ENCODE data around the gene PPFIA2.

DNA sequence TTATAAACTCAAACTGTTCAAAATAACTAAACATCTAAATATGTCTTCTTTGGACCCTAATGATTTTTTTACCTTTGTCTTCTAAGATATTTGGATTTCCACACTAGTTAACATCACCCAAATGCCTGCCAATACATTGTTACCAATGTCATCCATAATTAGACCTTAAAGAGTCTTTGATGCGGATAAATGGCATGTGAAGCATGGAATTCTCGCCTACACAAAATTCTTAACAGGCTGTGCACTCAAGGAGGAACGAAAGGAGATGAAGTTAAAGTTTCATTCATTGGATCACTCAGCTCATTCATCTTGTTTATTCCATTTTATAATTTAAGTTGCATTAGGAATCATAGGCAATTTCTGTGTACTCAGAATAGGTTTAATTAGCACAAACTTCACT is 461.5 kb downstream of the PPFIA2 start:
- TF ChIP-seq, protein P1, sequence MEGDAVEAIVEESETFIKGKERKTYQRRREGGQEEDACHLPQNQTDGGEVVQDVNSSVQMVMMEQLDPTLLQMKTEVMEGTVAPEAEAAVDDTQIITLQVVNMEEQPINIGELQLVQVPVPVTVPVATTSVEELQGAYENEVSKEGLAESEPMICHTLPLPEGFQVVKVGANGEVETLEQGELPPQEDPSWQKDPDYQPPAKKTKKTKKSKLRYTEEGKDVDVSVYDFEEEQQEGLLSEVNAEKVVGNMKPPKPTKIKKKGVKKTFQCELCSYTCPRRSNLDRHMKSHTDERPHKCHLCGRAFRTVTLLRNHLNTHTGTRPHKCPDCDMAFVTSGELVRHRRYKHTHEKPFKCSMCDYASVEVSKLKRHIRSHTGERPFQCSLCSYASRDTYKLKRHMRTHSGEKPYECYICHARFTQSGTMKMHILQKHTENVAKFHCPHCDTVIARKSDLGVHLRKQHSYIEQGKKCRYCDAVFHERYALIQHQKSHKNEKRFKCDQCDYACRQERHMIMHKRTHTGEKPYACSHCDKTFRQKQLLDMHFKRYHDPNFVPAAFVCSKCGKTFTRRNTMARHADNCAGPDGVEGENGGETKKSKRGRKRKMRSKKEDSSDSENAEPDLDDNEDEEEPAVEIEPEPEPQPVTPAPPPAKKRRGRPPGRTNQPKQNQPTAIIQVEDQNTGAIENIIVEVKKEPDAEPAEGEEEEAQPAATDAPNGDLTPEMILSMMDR (conservative IDR thresholded peaks at IDR 0.05; ENCODE audit: low read length), result no peak
- no peak for TF ChIP-seq EZH2phosphoT487 (IDR thresholded peaks at IDR 0.05; ENCODE audit: borderline replicate concordance)

Measured in Loucy (cell line).